A549 (cell line): Measurements from ENCODE around the gene MYH10. TPM values are rescaled to one million over a fixed set of nuclear protein-coding genes. Genes with fewer than 3 reads are reported as not detected.

Experiments used
- ATAC-seq, 2 experiments: fragments of 200-7000 bp in 1 of 2; fragments of >200 bp in 1 of 2; cut with Nextera tagmentation in 1 of 2; cut with Tn5 transposase in 1 of 2; 3 replicates each; pipeline versions ENCODE4 v1.8.0 to v1.9.1; 2018 to 2020; ENCODE audit warnings: mild to moderate bottlenecking in 1 of 2, moderate library complexity in 1 of 2
- CTCF ChIA-PET: fragments of 300-600 bp; sonication (Branson Sonifier 250); formaldehyde crosslinking; extraction: SDS; loops from one replicate; lab custom pipeline; 2021; ENCODE audit warnings: antibody characterized with exemption, inconsistent platforms; lab: Yijun Ruan, JAX
- POLR2A ChIA-PET: fragments of 350-600 bp; formaldehyde crosslinking; extraction: SDS; loops from one replicate; lab custom pipeline; 2021; ENCODE audit warnings: antibody characterized with exemption, inconsistent platforms; lab: Yijun Ruan, JAX
- DNase-seq, 2 experiments: peaks; one replicate each; pipeline versions ENCODE4 v3.0.0 to v3.0.0-alpha.2; 2011 to 2016; ENCODE audit warnings: low read depth in 1 of 2, low spot score in 1 of 2
- FAIRE-seq: peaks from 2 replicates; lab custom pipeline; 2011; peaks lifted over from hg19 to GRCh38; lab: Jason Lieb, UNC
- H3K27ac ChIP-seq, 2 experiments: fragments of >200 bp; sonication (Bioruptor Twin); formaldehyde crosslinking; 3 replicates each; pipeline ENCODE4 v1.5.1; 2016 to 2017
- H3K4me1 ChIP-seq: fragments of >200 bp; sonication (Bioruptor Twin); formaldehyde crosslinking; 3 replicates; pipeline ENCODE4 v1.6.1; 2016
- H3K4me2 ChIP-seq: fragments of >200 bp; sonication (Bioruptor Twin); formaldehyde crosslinking; 3 replicates; pipeline ENCODE4 v1.6.1; 2016
- H3K4me3 ChIP-seq: fragments of >200 bp; sonication (Bioruptor Twin); formaldehyde crosslinking; 3 replicates; pipeline ENCODE4 v1.5.1; 2016
- H3K9me3 ChIP-seq: fragments of >200 bp; sonication (Bioruptor Twin); formaldehyde crosslinking; 3 replicates; pipeline ENCODE4 v1.6.1; 2016
- CEBPB ChIP-seq, 2 experiments: fragments of >200 bp in 1 of 2; sonication (Bioruptor Twin) in 1 of 2; formaldehyde crosslinking in 1 of 2; IDR thresholded peaks; 2 replicates each; pipeline ENCODE4 v1.6.1; 2012 to 2016
- EHF ChIP-seq: fragments of 250-450 bp; sonication (Bioruptor Pico); IDR thresholded peaks from 2 replicates; pipeline ENCODE4 v1.5.0; 2020; ENCODE audit warnings: mild to moderate bottlenecking
- EHMT2 ChIP-seq: fragments of 200-600 bp; sonication (generic); IDR thresholded peaks from 2 replicates; pipeline ENCODE4 v1.6.1; 2016; ENCODE audit warnings: antibody characterized with exemption, low read depth, mild to moderate bottlenecking, moderate library complexity
- EP300 ChIP-seq, 2 experiments: fragments of >200 bp; sonication (Bioruptor Twin); formaldehyde crosslinking; IDR thresholded peaks; 2 replicates in 1 of 2; 3 replicates in 1 of 2; pipeline ENCODE4 v1.6.1; 2016 to 2017
- ESRRA ChIP-seq: fragments of 150-350 bp; IDR thresholded peaks from 2 replicates; pipeline ENCODE4 v1.6.1; 2014; ENCODE audit warnings: mild to moderate bottlenecking, low read length, borderline replicate concordance
- FOSL2 ChIP-seq, 2 experiments: fragments of 450-650 bp in 1 of 2; fragments of >200 bp in 1 of 2; sonication (Bioruptor Twin) in 1 of 2; formaldehyde crosslinking; IDR thresholded peaks; 2 replicates each; pipeline versions ENCODE4 v1.5.0 to v1.6.1; 2016 to 2020; ENCODE audit warnings: mild to moderate bottlenecking in 1 of 2, moderate library complexity in 1 of 2
- HOXB5 ChIP-seq: fragments of 250-450 bp; sonication (Bioruptor Pico); IDR thresholded peaks from 2 replicates; pipeline ENCODE4 v1.5.0; 2020; ENCODE audit warnings: mild to moderate bottlenecking, moderate library complexity
- JUNB ChIP-seq: fragments of >200 bp; sonication (Bioruptor Twin); formaldehyde crosslinking; IDR thresholded peaks from 2 replicates; pipeline ENCODE4 v1.6.1; 2016
- MAZ ChIP-seq: fragments of 150-350 bp; IDR thresholded peaks from 2 replicates; pipeline ENCODE4 v1.6.1; 2014; ENCODE audit warnings: antibody characterized with exemption, low read depth, low read length, borderline replicate concordance
- RARB ChIP-seq: fragments of 250-450 bp; sonication (Bioruptor Pico); IDR thresholded peaks from 2 replicates; pipeline ENCODE4 v1.8.0; 2021; ENCODE audit warnings: mild to moderate bottlenecking, moderate library complexity
- RFX5 ChIP-seq: fragments of 450-650 bp; IDR thresholded peaks from 2 replicates; pipeline ENCODE4 v1.7.1; 2014; ENCODE audit warnings: antibody characterized with exemption, mild to moderate bottlenecking, moderate library complexity
- RNF2 ChIP-seq: fragments of 200-600 bp; sonication (generic); IDR thresholded peaks from 2 replicates; pipeline ENCODE4 v1.6.1; 2016; ENCODE audit warnings: low read depth, mild to moderate bottlenecking, antibody characterized with exemption, moderate library complexity, borderline replicate concordance
- ZFP36 ChIP-seq: fragments of 450-650 bp; IDR thresholded peaks from 2 replicates; pipeline ENCODE4 v1.6.1; 2014; ENCODE audit warnings: borderline replicate concordance; ENCODE audit not compliant: partially characterized antibody
- ZSCAN20 ChIP-seq: fragments of 250-450 bp; sonication (Bioruptor Pico); IDR thresholded peaks from 2 replicates; pipeline ENCODE4 v1.8.0; 2022; ENCODE audit warnings: mild to moderate bottlenecking, moderate library complexity
- WGBS: methylation state at CpG from one replicate; pipeline ENCODE4 v1.1.6; 2017; ENCODE audit errors: missing lambda C conversion rate; 5-methylcytosine and 5-hydroxymethylcytosine counted together
- polyA plus RNA-seq, 4 experiments: library from polyadenylated mRNA; depleted of rRNA in 3 of 4; stranded (reverse); fragments of >200 nt; fragmentation: RNase III in 1 of 4; extraction: RNeasy Plus Mini Kit Qiagen cat#74134 plus additional on column Dnase treatment in 1 of 4; gene quantifications; 2 replicates in 3 of 4; 3 replicates in 1 of 4; pipeline ENCODE4 v1.2.3, GENCODE V29; 2011 to 2017
- TF ChIP-seq, protein P1 (sequence below): fragments of >200 bp; sonication (Bioruptor Twin); formaldehyde crosslinking; IDR thresholded peaks from 3 replicates; pipeline ENCODE4 v1.5.1; 2016
- TF ChIP-seq, protein P2 (sequence below): fragments of 250-450 bp; sonication (Bioruptor Pico); IDR thresholded peaks from 2 replicates; pipeline ENCODE4 v1.5.0; 2020; ENCODE audit warnings: low read depth, mild to moderate bottlenecking, moderate library complexity
- TF ChIP-seq, protein P3 (sequence below): IDR thresholded peaks from 2 replicates; pipeline ENCODE4 v1.6.1; 2012; ENCODE audit warnings: low read depth, borderline replicate concordance
- TF ChIP-seq, protein P4 (sequence below): IDR thresholded peaks from 2 replicates; pipeline ENCODE4 v1.6.1; 2012

Gene MYH10
- polyA plus RNA-seq, 2 of the 4 experiments (the other 2 are of a cell fraction): 26.5 to 28.3 TPM

DNA sequence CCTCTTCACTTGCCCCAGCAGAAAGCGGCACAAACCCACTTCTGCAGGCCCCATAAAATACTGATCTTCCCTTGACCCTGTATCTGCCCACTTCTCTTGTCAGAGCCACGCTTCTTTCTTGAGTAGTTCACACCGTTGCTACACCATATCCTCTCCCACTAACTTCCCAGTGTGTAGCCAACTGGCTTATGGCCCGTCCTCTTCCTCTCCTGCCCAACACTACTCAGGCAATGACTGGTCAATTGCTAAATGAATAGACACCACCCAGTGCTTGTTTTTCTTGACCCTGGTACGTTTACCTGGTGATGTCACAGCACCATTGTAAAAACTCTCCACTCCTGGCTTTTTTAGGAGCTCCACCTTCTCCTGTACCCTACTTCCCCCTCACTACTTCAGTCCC is 107.9 kb downstream of the MYH10 start:
- POLR2A ChIA-PET: no interaction called here
- H3K4me3 ChIP-seq: no peak overlapping the region
- H3K4me2 ChIP-seq: no peak overlapping the region
- FAIRE-seq (no peak), ATAC-seq (no peak), DNase-seq (no peak)
- H3K27ac ChIP-seq: no peak overlapping the region
- CTCF ChIA-PET: interaction anchor here (1.0 to 1.2 kb wide), 2 partner anchors 12 to 46 kb away, joined by 3 read pairs; no protein-coding TSS in a partner anchor
- 75% methylated on average over 5 of the region's 5 CpGs for WGBS
- TF ChIP-seq EHF (CRISPR knock-in tag) (no peak), RARB (no peak), EP300 (IDR thresholded peaks at IDR 0.05) (no peak), HOXB5 (CRISPR knock-in tag) (no peak), RFX5 (no peak), MAZ (no peak), JUNB (no peak), FOSL2 (IDR thresholded peaks at IDR 0.05) (no peak), FOSL2 (CRISPR knock-in tag; IDR thresholded peaks at IDR 0.05) (no peak), ESRRA (no peak)
- TF ChIP-seq, protein P1, sequence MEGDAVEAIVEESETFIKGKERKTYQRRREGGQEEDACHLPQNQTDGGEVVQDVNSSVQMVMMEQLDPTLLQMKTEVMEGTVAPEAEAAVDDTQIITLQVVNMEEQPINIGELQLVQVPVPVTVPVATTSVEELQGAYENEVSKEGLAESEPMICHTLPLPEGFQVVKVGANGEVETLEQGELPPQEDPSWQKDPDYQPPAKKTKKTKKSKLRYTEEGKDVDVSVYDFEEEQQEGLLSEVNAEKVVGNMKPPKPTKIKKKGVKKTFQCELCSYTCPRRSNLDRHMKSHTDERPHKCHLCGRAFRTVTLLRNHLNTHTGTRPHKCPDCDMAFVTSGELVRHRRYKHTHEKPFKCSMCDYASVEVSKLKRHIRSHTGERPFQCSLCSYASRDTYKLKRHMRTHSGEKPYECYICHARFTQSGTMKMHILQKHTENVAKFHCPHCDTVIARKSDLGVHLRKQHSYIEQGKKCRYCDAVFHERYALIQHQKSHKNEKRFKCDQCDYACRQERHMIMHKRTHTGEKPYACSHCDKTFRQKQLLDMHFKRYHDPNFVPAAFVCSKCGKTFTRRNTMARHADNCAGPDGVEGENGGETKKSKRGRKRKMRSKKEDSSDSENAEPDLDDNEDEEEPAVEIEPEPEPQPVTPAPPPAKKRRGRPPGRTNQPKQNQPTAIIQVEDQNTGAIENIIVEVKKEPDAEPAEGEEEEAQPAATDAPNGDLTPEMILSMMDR: no peak
- TF ChIP-seq, protein P2, sequence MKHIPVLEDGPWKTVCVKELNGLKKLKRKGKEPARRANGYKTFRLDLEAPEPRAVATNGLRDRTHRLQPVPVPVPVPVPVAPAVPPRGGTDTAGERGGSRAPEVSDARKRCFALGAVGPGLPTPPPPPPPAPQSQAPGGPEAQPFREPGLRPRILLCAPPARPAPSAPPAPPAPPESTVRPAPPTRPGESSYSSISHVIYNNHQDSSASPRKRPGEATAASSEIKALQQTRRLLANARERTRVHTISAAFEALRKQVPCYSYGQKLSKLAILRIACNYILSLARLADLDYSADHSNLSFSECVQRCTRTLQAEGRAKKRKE: no peak
- TF ChIP-seq, protein P3, sequence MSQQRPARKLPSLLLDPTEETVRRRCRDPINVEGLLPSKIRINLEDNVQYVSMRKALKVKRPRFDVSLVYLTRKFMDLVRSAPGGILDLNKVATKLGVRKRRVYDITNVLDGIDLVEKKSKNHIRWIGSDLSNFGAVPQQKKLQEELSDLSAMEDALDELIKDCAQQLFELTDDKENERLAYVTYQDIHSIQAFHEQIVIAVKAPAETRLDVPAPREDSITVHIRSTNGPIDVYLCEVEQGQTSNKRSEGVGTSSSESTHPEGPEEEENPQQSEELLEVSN: no peak
- no peaks in the 10 kb centered on the region for H3K4me1 ChIP-seq
- no peaks in the 10 kb centered on the region for H3K9me3 ChIP-seq

DNA sequence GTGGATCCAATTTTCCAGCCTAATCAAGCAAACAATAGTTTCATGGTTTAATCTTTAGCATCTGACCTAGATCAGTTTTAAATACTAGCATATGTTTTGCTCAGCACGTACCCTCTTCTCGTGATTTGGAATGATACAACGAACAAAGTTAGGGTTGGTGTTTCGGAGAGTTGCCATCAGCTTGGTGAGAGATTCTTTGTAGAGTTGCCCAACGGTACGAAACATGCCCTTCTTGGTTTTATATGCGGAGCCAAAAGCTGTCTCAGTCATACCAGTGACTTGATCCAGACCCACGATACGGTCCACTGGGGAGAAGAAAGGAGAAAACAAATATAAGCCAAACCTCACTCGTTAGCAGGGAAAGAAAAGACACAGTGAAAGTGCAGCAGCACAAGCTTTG is 109.5 kb downstream of the MYH10 start:
- 95% methylated on average over 10 of the region's 10 CpGs for WGBS
- no peak for TF ChIP-seq RNF2
- TF ChIP-seq ZFP36: no peak
- TF ChIP-seq, protein P2: no peak
- TF ChIP-seq CEBPB (IDR thresholded peaks at IDR 0.05): no peak
- TF ChIP-seq, protein P3: no peak
- TF ChIP-seq ESRRA: no peak
- TF ChIP-seq, protein P4, sequence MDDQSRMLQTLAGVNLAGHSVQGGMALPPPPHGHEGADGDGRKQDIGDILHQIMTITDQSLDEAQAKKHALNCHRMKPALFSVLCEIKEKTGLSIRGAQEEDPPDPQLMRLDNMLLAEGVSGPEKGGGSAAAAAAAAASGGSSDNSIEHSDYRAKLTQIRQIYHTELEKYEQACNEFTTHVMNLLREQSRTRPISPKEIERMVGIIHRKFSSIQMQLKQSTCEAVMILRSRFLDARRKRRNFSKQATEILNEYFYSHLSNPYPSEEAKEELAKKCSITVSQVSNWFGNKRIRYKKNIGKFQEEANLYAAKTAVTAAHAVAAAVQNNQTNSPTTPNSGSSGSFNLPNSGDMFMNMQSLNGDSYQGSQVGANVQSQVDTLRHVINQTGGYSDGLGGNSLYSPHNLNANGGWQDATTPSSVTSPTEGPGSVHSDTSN: no peak
- no peak for TF ChIP-seq ZSCAN20 (CRISPR knock-in tag)
- no peak for TF ChIP-seq EHMT2
- Histone ChIP-seq H3K4me3 (no peak overlapping the region), H3K9me3 (no peaks in the 10 kb centered on the region), H3K27ac (no peak overlapping the region), H3K4me2 (no peak overlapping the region), H3K4me1 (no peaks in the 10 kb centered on the region)
- POLR2A ChIA-PET: no interaction called here
- ATAC-seq (no peak), DNase-seq (no peak), FAIRE-seq (no peak)
- CTCF ChIA-PET: interaction anchor here (0.7 to 2.1 kb wide), 4 partner anchors 10 to 225 kb away, joined by 3 to 6 read pairs (median 3); no protein-coding TSS in a partner anchor
